Glutamatergic neuron (in vitro differentiated cells): ENCODE results near the gene NR6A1. TPM values are rescaled to one million over a fixed set of nuclear protein-coding genes. Genes with fewer than 3 reads are reported as not detected.

ENCODE experiments used
- DNase-seq: peaks from one replicate; pipeline ENCODE4 v3.0.0; 2022
- H3K27ac Mint-ChIP-seq: one replicate; pipeline ENCODE4 v1.8.0; 2020; ENCODE audit warnings: mild to moderate bottlenecking, mixed read lengths, inconsistent platforms; ENCODE audit not compliant: unreplicated experiment
- H3K27me3 Mint-ChIP-seq: one replicate; pipeline ENCODE4 v1.8.0; 2020; ENCODE audit warnings: mild to moderate bottlenecking, moderate library complexity, mixed read lengths, inconsistent platforms; ENCODE audit not compliant: unreplicated experiment
- H3K36me3 Mint-ChIP-seq: one replicate; pipeline ENCODE4 v1.8.0; 2020; ENCODE audit warnings: mild to moderate bottlenecking, mixed read lengths, inconsistent platforms; ENCODE audit not compliant: unreplicated experiment
- H3K4me1 Mint-ChIP-seq: one replicate; pipeline ENCODE4 v1.8.0; 2020; ENCODE audit warnings: mild to moderate bottlenecking, low read depth, mixed read lengths, inconsistent platforms; ENCODE audit not compliant: unreplicated experiment
- H3K4me3 Mint-ChIP-seq: one replicate; pipeline ENCODE4 v1.8.0; 2020; ENCODE audit warnings: mild to moderate bottlenecking, mixed read lengths, inconsistent platforms; ENCODE audit not compliant: unreplicated experiment
- H3K9me3 Mint-ChIP-seq: one replicate; pipeline ENCODE4 v1.8.0; 2020; ENCODE audit warnings: mild to moderate bottlenecking, moderate library complexity, mixed read lengths, inconsistent platforms; ENCODE audit not compliant: unreplicated experiment
- total RNA-seq: library from RNA; stranded (reverse); fragmentation: NEBNext Ultra II Directional; extraction: Animal tissue kit (Norgen Biotek cat#: 25700); gene quantifications from one replicate; pipeline ENCODE4 v1.2.1, GENCODE V29; 2021; ENCODE audit not compliant: unreplicated experiment
- TF ChIP-seq, protein P1 (sequence below): fragments of 200-600 bp; sonication (generic); IDR thresholded peaks from one replicate; pipeline ENCODE4 v1.5.0; 2021; ENCODE audit not compliant: partially characterized antibody, unreplicated experiment

NR6A1 gene
- total RNA-seq, 1 donor from 2014 or later, result 51.0 TPM

DNA sequence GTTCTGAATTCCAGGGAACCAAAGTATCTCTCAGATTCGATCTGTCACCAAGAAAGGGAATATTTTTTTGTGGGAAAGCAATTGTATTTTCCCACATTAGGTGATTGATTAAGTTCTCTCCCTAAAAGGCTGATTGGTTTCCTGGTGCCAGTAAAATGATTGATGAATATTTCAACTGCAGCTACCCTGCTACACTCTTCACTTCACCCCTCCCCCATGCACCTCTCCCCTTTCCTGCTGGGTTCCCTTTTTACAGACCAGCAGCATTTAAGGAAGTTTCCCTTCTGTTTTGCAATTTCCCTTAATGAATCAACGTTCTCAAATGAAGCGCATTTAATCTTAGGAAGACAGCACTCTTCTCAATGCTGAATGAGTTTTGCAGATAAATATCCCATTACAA is 13.1 kb downstream of the NR6A1 start:
- TF ChIP-seq, protein P1, sequence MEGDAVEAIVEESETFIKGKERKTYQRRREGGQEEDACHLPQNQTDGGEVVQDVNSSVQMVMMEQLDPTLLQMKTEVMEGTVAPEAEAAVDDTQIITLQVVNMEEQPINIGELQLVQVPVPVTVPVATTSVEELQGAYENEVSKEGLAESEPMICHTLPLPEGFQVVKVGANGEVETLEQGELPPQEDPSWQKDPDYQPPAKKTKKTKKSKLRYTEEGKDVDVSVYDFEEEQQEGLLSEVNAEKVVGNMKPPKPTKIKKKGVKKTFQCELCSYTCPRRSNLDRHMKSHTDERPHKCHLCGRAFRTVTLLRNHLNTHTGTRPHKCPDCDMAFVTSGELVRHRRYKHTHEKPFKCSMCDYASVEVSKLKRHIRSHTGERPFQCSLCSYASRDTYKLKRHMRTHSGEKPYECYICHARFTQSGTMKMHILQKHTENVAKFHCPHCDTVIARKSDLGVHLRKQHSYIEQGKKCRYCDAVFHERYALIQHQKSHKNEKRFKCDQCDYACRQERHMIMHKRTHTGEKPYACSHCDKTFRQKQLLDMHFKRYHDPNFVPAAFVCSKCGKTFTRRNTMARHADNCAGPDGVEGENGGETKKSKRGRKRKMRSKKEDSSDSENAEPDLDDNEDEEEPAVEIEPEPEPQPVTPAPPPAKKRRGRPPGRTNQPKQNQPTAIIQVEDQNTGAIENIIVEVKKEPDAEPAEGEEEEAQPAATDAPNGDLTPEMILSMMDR, result no peak
- Mint-ChIP-seq H3K36me3 (no peaks in the 10 kb centered on the region), H3K4me3 (no peak overlapping the region), H3K4me1 (peaks cover 14% of the 10 kb centered on the region), H3K27me3 (peaks cover 4% of the 10 kb centered on the region), H3K9me3 (no peaks in the 10 kb centered on the region), H3K27ac (peak overlapping the region; percentile 41)
- DNase-seq, result no peak

DNA sequence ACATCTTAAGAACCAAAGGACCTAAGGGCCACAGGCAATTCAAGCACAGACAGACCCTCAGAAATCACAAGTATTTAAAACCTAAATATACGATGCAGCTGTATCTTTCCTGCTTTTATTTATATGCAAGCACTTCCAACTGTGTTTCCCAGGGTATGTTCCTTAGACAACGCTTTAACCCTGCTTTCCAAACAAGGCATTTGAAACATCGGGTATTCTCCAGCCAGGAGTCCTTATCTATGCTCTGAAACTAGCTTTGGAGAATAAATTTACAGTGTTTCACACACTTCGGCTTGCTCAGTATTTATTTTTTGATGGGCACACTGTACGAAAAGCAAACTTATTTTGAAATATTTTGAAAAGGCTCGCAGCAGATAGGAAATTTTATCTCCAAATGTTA is 13.5 kb downstream of the NR6A1 start:
- TF ChIP-seq, protein P1, result no peak
- Mint-ChIP-seq H3K9me3 (no peaks in the 10 kb centered on the region), H3K36me3 (no peaks in the 10 kb centered on the region), H3K27ac (no peak overlapping the region), H3K27me3 (peaks cover 4% of the 10 kb centered on the region), H3K4me1 (peaks cover 14% of the 10 kb centered on the region), H3K4me3 (no peak overlapping the region)
- no peak for DNase-seq

DNA sequence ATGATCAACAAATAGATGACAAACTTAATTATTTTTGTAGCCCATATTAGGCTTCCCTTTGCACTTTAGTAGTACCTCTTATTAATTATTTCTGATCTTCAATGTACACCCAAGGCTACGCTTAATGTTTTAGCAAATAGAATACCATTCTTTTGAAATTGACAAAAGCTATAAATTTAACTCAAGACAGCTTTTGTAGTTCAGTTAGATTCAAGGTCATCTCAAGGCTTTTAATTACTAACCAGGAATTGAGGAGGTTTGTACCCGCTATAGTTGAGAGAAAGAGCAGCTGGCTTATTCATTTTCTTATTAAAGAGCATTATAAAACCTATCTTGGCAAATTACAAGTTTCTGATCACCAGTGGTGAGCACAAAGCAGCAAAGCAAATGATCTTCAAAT is 15.1 kb downstream of the NR6A1 start:
- no peak overlapping the region for H3K4me3 Mint-ChIP-seq
- H3K4me1 Mint-ChIP-seq, result peaks cover 14% of the 10 kb centered on the region
- no peak for DNase-seq
- no peaks in the 10 kb centered on the region for H3K36me3 Mint-ChIP-seq
- H3K27ac Mint-ChIP-seq, result no peak overlapping the region
- H3K9me3 Mint-ChIP-seq, result no peaks in the 10 kb centered on the region
- TF ChIP-seq, protein P1, result no peak
- H3K27me3 Mint-ChIP-seq, result peaks cover 2% of the 10 kb centered on the region

DNA sequence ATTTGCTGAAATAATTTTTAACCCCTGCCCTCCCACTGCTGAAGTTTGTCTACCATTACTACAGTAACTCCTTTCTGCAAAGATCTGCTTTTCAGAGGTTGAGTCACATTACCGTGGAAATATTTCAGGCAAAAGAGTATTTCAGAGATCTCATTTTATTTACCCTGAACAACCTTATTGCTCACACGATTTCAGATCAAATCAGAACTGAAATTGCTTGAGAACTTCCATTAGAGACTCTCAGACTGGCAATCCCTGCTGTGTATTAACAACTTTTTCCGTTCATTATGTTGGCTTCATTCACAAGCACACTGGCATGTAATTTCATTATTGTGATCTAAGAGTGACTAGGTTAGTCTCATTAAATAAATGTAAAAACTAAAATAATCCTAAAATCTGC is 16.1 kb downstream of the NR6A1 start:
- DNase-seq, result no peak
- H3K27ac Mint-ChIP-seq, result no peak overlapping the region
- H3K9me3 Mint-ChIP-seq, result no peaks in the 10 kb centered on the region
- H3K36me3 Mint-ChIP-seq, result no peaks in the 10 kb centered on the region
- peaks cover 2% of the 10 kb centered on the region for H3K27me3 Mint-ChIP-seq
- no peak overlapping the region for H3K4me3 Mint-ChIP-seq
- TF ChIP-seq, protein P1, result no peak
- peaks cover 14% of the 10 kb centered on the region for H3K4me1 Mint-ChIP-seq

DNA sequence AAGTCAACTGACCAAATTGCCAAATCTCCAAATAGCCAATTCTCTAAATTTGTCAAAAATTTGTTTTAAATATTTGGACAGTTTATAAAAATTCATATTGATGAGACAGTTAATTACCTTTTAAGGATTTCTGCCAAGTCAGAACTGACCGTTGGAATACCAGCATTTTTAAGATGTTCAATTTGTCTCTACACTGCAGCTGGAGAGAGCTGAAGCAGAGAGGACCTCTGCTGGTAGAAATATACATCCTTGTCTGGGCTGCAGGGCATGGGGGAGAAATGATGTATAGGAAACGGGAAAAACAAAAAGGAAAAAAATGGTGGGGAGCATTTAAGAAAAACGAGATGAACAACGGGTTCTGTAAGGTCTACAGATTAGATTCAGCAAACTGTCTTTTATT is 16.8 kb downstream of the NR6A1 start:
- TF ChIP-seq, protein P1, result no peak
- Mint-ChIP-seq H3K9me3 (no peaks in the 10 kb centered on the region), H3K36me3 (no peaks in the 10 kb centered on the region), H3K27ac (no peak overlapping the region), H3K4me1 (peaks cover 14% of the 10 kb centered on the region), H3K27me3 (peaks cover 2% of the 10 kb centered on the region), H3K4me3 (no peak overlapping the region)
- no peak for DNase-seq
